Neural crest cell (in vitro differentiated cells): ENCODE measurements around the gene DGKG. TPM values are rescaled to one million over a fixed set of nuclear protein-coding genes. Genes with fewer than 3 reads are reported as not detected.

Source experiments
- DNase-seq: peaks from one replicate; pipeline ENCODE4 v3.0.0; 2021; ENCODE audit warnings: low read depth, mixed read lengths, low spot score
- H3K27ac Mint-ChIP-seq: one replicate; pipeline ENCODE4 v1.8.0; 2021; ENCODE audit warnings: mild to moderate bottlenecking, mixed read lengths; ENCODE audit not compliant: unreplicated experiment
- H3K27me3 Mint-ChIP-seq: 2 replicates; pipeline ENCODE4 v1.8.0; 2021; ENCODE audit warnings: low read depth, mild to moderate bottlenecking, mixed read lengths
- H3K36me3 Mint-ChIP-seq: 2 replicates; pipeline ENCODE4 v1.8.0; 2021; ENCODE audit warnings: low read depth, mild to moderate bottlenecking, mixed read lengths
- H3K4me1 Mint-ChIP-seq: 2 replicates; pipeline ENCODE4 v1.8.0; 2021; ENCODE audit warnings: mixed read lengths
- H3K4me3 Mint-ChIP-seq: one replicate; pipeline ENCODE4 v1.8.0; 2021; ENCODE audit warnings: mild to moderate bottlenecking, mixed read lengths
- H3K9me3 Mint-ChIP-seq: 2 replicates; pipeline ENCODE4 v1.8.0; 2021; ENCODE audit warnings: mixed read lengths
- total RNA-seq: library from RNA; stranded (reverse); gene quantifications from 2 replicates; pipeline ENCODE4 v1.2.1, GENCODE V29; 2021
- TF ChIP-seq, protein P1 (sequence below): fragments of 200-600 bp; sonication (generic); conservative IDR thresholded peaks from 2 replicates; pipeline ENCODE4 v1.5.0; 2021; ENCODE audit warnings: antibody characterized with exemption, mild to moderate bottlenecking

Gene DGKG
- total RNA-seq, 1 donor from 2014 or later: not detected

DNA sequence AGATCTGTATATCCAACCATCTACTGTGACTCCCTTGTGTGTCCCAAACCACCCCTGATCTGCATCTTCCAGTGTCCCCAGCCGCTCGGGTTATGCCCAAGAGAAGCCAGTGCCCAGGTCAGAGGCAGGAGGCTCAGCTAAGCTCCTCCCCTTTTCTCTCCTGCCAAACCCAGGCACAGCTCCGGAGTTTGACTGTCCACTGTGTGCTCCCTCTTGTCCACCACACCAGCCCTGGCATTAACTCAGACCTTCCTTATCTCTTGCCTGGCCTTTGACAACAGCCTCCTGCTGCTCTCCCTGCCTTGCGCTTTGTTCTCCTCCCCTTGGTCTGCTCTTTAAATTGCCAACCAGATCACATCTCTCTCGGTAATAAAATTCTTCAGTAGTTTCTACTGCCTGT, 39.3 kb downstream of the DGKG start:
- peaks cover 27% of the 10 kb centered on the region for H3K27me3 Mint-ChIP-seq
- no peaks in the 10 kb centered on the region for H3K9me3 Mint-ChIP-seq
- H3K36me3 Mint-ChIP-seq: no peaks in the 10 kb centered on the region
- DNase-seq: no peak
- no peak overlapping the region for H3K27ac Mint-ChIP-seq
- H3K4me3 Mint-ChIP-seq: no peak overlapping the region
- TF ChIP-seq, protein P1, sequence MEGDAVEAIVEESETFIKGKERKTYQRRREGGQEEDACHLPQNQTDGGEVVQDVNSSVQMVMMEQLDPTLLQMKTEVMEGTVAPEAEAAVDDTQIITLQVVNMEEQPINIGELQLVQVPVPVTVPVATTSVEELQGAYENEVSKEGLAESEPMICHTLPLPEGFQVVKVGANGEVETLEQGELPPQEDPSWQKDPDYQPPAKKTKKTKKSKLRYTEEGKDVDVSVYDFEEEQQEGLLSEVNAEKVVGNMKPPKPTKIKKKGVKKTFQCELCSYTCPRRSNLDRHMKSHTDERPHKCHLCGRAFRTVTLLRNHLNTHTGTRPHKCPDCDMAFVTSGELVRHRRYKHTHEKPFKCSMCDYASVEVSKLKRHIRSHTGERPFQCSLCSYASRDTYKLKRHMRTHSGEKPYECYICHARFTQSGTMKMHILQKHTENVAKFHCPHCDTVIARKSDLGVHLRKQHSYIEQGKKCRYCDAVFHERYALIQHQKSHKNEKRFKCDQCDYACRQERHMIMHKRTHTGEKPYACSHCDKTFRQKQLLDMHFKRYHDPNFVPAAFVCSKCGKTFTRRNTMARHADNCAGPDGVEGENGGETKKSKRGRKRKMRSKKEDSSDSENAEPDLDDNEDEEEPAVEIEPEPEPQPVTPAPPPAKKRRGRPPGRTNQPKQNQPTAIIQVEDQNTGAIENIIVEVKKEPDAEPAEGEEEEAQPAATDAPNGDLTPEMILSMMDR: no peak
- no peaks in the 10 kb centered on the region for H3K4me1 Mint-ChIP-seq

DNA sequence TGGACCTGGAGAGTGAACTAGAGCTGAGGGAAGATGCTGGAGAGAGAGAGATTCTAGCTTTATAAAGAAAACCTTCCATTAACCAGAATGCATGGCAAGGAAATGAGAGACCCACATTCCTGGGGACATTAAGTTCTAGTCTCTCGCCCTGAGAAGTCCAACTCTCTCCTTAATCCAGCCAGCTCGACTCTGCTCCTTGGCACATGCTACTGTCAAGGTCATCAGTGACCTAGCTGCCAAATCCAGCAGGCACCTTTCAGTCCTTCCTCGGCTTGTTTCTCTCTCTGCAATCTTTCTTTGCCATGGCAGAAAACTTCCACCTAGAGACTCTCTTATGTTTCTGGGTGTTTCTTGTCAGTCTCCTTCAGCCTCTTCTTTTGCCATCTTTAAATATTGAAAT, 40.3 kb downstream of the DGKG start:
- H3K36me3 Mint-ChIP-seq: no peaks in the 10 kb centered on the region
- H3K4me3 Mint-ChIP-seq: no peak overlapping the region
- no peak overlapping the region for H3K27ac Mint-ChIP-seq
- DNase-seq: no peak
- no peaks in the 10 kb centered on the region for H3K4me1 Mint-ChIP-seq
- TF ChIP-seq, protein P1: no peak
- no peaks in the 10 kb centered on the region for H3K9me3 Mint-ChIP-seq
- H3K27me3 Mint-ChIP-seq: peaks cover 22% of the 10 kb centered on the region

DNA sequence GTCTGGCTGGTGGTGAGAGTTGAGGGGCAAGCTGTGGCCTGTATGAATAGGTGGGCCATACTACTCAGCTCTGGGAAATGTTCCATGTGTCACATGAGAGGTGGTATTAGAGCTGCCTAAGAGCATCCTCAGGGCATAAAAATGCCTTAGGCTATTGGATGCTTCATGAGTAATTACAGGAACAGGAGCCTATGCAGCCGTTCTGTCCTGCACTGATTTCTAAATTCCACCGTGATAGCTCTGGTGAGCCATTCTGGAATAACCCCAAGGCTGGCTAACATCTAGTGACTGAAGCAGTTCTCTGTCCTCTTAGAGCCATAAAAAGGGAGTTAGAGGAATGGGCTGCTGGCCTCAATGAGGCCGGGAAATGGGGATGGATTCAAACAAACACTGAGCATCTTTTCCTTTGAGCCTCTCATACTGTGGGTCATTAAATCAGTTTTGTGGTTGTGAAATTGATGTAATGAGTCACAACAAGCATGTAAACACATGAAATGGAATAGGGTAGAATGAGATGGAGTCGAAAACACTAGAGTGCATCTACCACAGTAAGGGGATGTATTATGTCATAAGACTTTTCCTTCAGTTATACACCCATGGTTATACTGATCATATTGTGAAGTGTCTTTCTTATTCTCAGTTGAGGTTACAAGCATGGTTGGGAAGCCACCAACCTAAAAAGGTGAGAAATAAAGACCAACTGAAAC, 41.0 kb downstream of the DGKG start:
- no peak overlapping the region for H3K27ac Mint-ChIP-seq
- no peaks in the 10 kb centered on the region for H3K4me1 Mint-ChIP-seq
- TF ChIP-seq, protein P1: no peak
- no peaks in the 10 kb centered on the region for H3K9me3 Mint-ChIP-seq
- no peak overlapping the region for H3K4me3 Mint-ChIP-seq
- H3K36me3 Mint-ChIP-seq: no peaks in the 10 kb centered on the region
- DNase-seq: no peak
- H3K27me3 Mint-ChIP-seq: peaks cover 19% of the 10 kb centered on the region

DNA sequence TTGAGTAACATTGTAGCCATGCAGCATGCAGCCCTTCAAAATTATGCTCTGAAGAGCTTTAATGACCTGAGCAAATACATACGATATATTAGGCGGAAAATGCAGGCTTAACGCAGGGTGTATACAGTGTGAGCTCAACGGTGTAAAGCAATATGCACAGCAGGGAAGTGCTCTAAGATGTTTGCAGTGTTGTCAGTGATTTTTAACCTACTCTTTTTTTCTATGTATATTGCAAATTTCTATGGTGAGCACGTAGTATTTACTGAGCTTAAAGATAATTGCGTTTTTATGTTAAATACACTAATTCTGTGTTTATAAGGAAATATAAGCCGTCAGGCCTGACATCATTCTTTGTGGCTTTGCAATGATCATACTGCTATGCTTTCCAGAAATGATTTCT, 42.1 kb downstream of the DGKG start:
- Mint-ChIP-seq H3K36me3 (no peaks in the 10 kb centered on the region), H3K9me3 (no peaks in the 10 kb centered on the region), H3K4me1 (no peaks in the 10 kb centered on the region)

DNA sequence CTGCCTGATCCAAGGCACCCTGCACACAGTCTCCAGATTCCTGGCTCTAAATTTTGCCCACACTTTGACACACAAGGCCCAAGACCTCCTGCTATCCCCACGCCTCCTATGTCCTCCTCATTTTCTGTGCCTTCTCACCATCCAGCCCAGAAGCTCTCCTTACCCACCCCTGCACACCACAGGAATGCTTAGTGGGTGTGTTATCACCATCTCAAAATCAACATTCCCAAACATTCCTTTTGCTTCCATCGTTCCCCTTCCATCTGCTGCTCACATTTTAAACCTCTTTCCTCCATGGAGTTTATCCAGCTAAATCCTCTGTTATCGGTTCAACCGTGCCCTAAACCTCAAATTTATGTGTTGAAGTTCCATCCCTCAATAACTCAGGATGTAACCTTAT, 43.9 kb downstream of the DGKG start:
- TF ChIP-seq, protein P1: no peak
- H3K9me3 Mint-ChIP-seq: no peaks in the 10 kb centered on the region
- no peak overlapping the region for H3K4me3 Mint-ChIP-seq
- no peaks in the 10 kb centered on the region for H3K4me1 Mint-ChIP-seq
- no peak for DNase-seq
- H3K27me3 Mint-ChIP-seq: peaks cover 9% of the 10 kb centered on the region
- no peak overlapping the region for H3K27ac Mint-ChIP-seq
- no peaks in the 10 kb centered on the region for H3K36me3 Mint-ChIP-seq

More for the DNA sequence above, 42.1 kb downstream of the DGKG start:
- no peak overlapping the region for H3K4me3 Mint-ChIP-seq
- peaks cover 13% of the 10 kb centered on the region for H3K27me3 Mint-ChIP-seq
- no peak for DNase-seq
- TF ChIP-seq, protein P1: no peak
- no peak overlapping the region for H3K27ac Mint-ChIP-seq
